Neural cell (in vitro differentiated cells): ENCODE data around the gene OR1D2.
"Not testable (repeated sequence)": the region's sequence is repeated elsewhere in the genome, so short reads cannot be mapped to it uniquely, and the experiment has no call there.

ENCODE experiments used
- CTCF ChIP-seq: fragments of 450-650 bp; IDR thresholded peaks from 2 replicates; pipeline ENCODE4 v1.5.1; 2014; ENCODE audit warnings: antibody characterized with exemption, mild to moderate bottlenecking, moderate library complexity; ENCODE audit not compliant: poor library complexity, severe bottlenecking
- EP300 ChIP-seq: fragments of 450-650 bp; conservative IDR thresholded peaks from 2 replicates; pipeline ENCODE4 v1.6.1; 2014; ENCODE audit warnings: antibody characterized with exemption, mild to moderate bottlenecking, moderate library complexity; ENCODE audit not compliant: poor library complexity, severe bottlenecking
- EZH2 ChIP-seq: fragments of 200-600, 300-800 bp; shearing (Covaris generic), sonication (generic); IDR thresholded peaks from 2 replicates; pipeline ENCODE4 v1.6.1; 2014; ENCODE audit warnings: antibody characterized with exemption, low read length, borderline replicate concordance, mild to moderate bottlenecking; ENCODE audit not compliant: insufficient read depth, poor library complexity, severe bottlenecking
- MXI1 ChIP-seq: fragments of 450-650 bp; conservative IDR thresholded peaks from 2 replicates; pipeline ENCODE4 v1.6.1; 2014; ENCODE audit warnings: antibody characterized with exemption, mild to moderate bottlenecking; ENCODE audit not compliant: poor library complexity, severe bottlenecking
- POLR2AphosphoS5 ChIP-seq: IDR thresholded peaks from 2 replicates; pipeline ENCODE4 v1.6.1; 2012
- RAD21 ChIP-seq: fragments of 450-650 bp; conservative IDR thresholded peaks from 2 replicates; pipeline ENCODE4 v1.6.1; 2014; ENCODE audit warnings: antibody characterized with exemption, mild to moderate bottlenecking, moderate library complexity
- SMC3 ChIP-seq: fragments of 450-650 bp; conservative IDR thresholded peaks from 2 replicates; pipeline ENCODE4 v1.6.1; 2014; ENCODE audit warnings: antibody characterized with exemption, mild to moderate bottlenecking, moderate library complexity; ENCODE audit not compliant: poor library complexity
- TAF1 ChIP-seq: IDR thresholded peaks from 2 replicates; pipeline ENCODE4 v1.6.1; 2012; ENCODE audit warnings: low read depth

- not testable (repeated sequence) for TF ChIP-seq POLR2AphosphoS5, TAF1, CTCF, EP300, RAD21, SMC3, EZH2, MXI1
Observed at GRCh38 chr17:3065192-3065591, 39.0 kb downstream of the OR1D2 start.
